HepG2 (cell line): ENCODE measurements around the gene BTBD19. TPM values are rescaled to one million over a fixed set of nuclear protein-coding genes. Genes with fewer than 3 reads are reported as not detected.

ENCODE experiments used
- CREB3 ChIP-seq: sonication (generic); formaldehyde crosslinking; IDR thresholded peaks from 2 replicates; pipeline ENCODE4 v1.5.0; 2020; ENCODE audit warnings: missing genetic modification reagents
- CTCF ChIP-seq: sonication (generic); formaldehyde crosslinking; IDR thresholded peaks from 2 replicates; pipeline ENCODE4 v1.5.0; 2020; ENCODE audit warnings: mild to moderate bottlenecking, missing genetic modification reagents, moderate library complexity
- DMAP1 ChIP-seq: IDR thresholded peaks from 2 replicates; pipeline ENCODE4 v1.6.1; 2016
- EP300 ChIP-seq, 3 experiments: sonication (generic) in 1 of 3; formaldehyde crosslinking in 1 of 3; IDR thresholded peaks; 2 replicates each; pipeline versions ENCODE4 v1.5.1 to v1.6.1; 2011 to 2020; ENCODE audit warnings: low read depth in 2 of 3, low read length in 2 of 3, borderline replicate concordance in 1 of 3, improper control_type of control experiment in 1 of 3, mild to moderate bottlenecking in 1 of 3, missing genetic modification reagents in 1 of 3, moderate library complexity in 1 of 3
- HIVEP1 ChIP-seq: sonication (generic); formaldehyde crosslinking; IDR thresholded peaks from 2 replicates; pipeline ENCODE4 v1.4.0; 2020; ENCODE audit warnings: mild to moderate bottlenecking, missing genetic modification reagents
- IRX3 ChIP-seq: sonication (generic); formaldehyde crosslinking; IDR thresholded peaks from 2 replicates; pipeline ENCODE4 v1.8.1; 2023; ENCODE audit warnings: mild to moderate bottlenecking, low read depth, missing genetic modification reagents, borderline replicate concordance
- JUN ChIP-seq: sonication (generic); formaldehyde crosslinking; IDR thresholded peaks from 2 replicates; pipeline ENCODE4 v1.4.0; 2020; ENCODE audit warnings: mild to moderate bottlenecking, missing genetic modification reagents
- MLLT10 ChIP-seq: sonication (generic); formaldehyde crosslinking; IDR thresholded peaks from 2 replicates; pipeline ENCODE4 v1.4.0; 2020; ENCODE audit warnings: missing genetic modification reagents
- NCOR1 ChIP-seq: fragments of 200-600 bp; sonication (generic); IDR thresholded peaks from 2 replicates; pipeline ENCODE4 v1.7.0; 2017; ENCODE audit warnings: antibody characterized with exemption, low read length, borderline replicate concordance
- NR1H2 ChIP-seq: sonication (generic); formaldehyde crosslinking; IDR thresholded peaks from 2 replicates; pipeline ENCODE4 v1.8.1; 2022; ENCODE audit warnings: low read depth, missing genetic modification reagents, borderline replicate concordance
- PRDM4 ChIP-seq: sonication (generic); formaldehyde crosslinking; IDR thresholded peaks from 2 replicates; pipeline ENCODE4 v1.9.0; 2021; ENCODE audit warnings: missing genetic modification reagents, borderline replicate concordance
- PTBP1 ChIP-seq: fragments of 200-400 bp; formaldehyde crosslinking; IDR thresholded peaks from 2 replicates; pipeline ENCODE4 v1.6.1; 2018; ENCODE audit warnings: low read length, low read depth; ENCODE audit not compliant: poor library complexity, severe bottlenecking
- SALL2 ChIP-seq: sonication (generic); formaldehyde crosslinking; IDR thresholded peaks from 2 replicates; pipeline ENCODE4 v1.8.1; 2023; ENCODE audit warnings: mild to moderate bottlenecking, missing genetic modification reagents, inconsistent platforms
- SCMH1 ChIP-seq: sonication (generic); formaldehyde crosslinking; IDR thresholded peaks from 2 replicates; pipeline ENCODE4 v1.9.0; 2021; ENCODE audit warnings: missing genetic modification reagents, mild to moderate bottlenecking, borderline replicate concordance
- TBL1XR1 ChIP-seq: fragments of 150-350 bp; IDR thresholded peaks from 2 replicates; pipeline ENCODE4 v1.6.1; 2014; ENCODE audit warnings: borderline replicate concordance, low read length; ENCODE audit not compliant: partially characterized antibody
- ZBTB14 ChIP-seq: sonication (generic); formaldehyde crosslinking; IDR thresholded peaks from 2 replicates; pipeline ENCODE4 v1.4.0; 2020; ENCODE audit warnings: missing genetic modification reagents
- ZFP36L2 ChIP-seq: sonication (generic); formaldehyde crosslinking; IDR thresholded peaks from 2 replicates; pipeline ENCODE4 v1.4.0; 2020; ENCODE audit warnings: missing genetic modification reagents
- ZNF180 ChIP-seq: sonication (generic); formaldehyde crosslinking; IDR thresholded peaks from 2 replicates; pipeline ENCODE4 v1.4.0; 2020; ENCODE audit warnings: low read depth, missing genetic modification reagents, borderline replicate concordance
- ZNF253 ChIP-seq: sonication (generic); formaldehyde crosslinking; IDR thresholded peaks from 2 replicates; pipeline ENCODE4 v1.8.0; 2022; ENCODE audit warnings: mild to moderate bottlenecking, missing genetic modification reagents, borderline replicate concordance
- ZNF335 ChIP-seq: sonication (generic); formaldehyde crosslinking; IDR thresholded peaks from 2 replicates; pipeline ENCODE4 v1.4.0; 2020; ENCODE audit warnings: missing genetic modification reagents
- ZNF616 ChIP-seq: sonication (generic); formaldehyde crosslinking; IDR thresholded peaks from 2 replicates; pipeline ENCODE4 v1.5.0; 2020; ENCODE audit warnings: low read depth, mild to moderate bottlenecking, missing genetic modification reagents
- ZNF7 ChIP-seq: IDR thresholded peaks from 2 replicates; pipeline ENCODE4 v1.6.1; 2016; ENCODE audit warnings: missing biosample characterization, missing genetic modification reagents
- polyA plus RNA-seq, 8 experiments: library from polyadenylated mRNA; depleted of rRNA in 3 of 8; stranded (reverse) in 7 of 8; unstranded in 1 of 8; fragments of >200 nt; fragmentation: Illumina TruSeq in 4 of 8; extraction: Trizol in 4 of 8; gene quantifications; 2 replicates each; pipeline versions ENCODE4 v1.2.1 to v1.2.3, GENCODE V29; 2011 to 2016; ENCODE audit warnings: low read depth in 4 of 8, missing spikeins in 1 of 8, mixed read lengths in 1 of 8; ENCODE audit not compliant: insufficient read depth in 1 of 8
- total RNA-seq, 5 experiments: library from RNA; depleted of rRNA; stranded (reverse); fragments of >200 nt; fragmentation: Illumina TruSeq; extraction: Trizol; gene quantifications; 2 replicates each; pipeline ENCODE4 v1.2.3, GENCODE V29; 2016; ENCODE audit warnings: low read depth in 1 of 5

The BTBD19 gene
- total and polyA plus RNA-seq, 2 of the 13 experiments (the other 11 are each of a cell fraction or from before 2014, with no cell fraction given) = 2.7 to 6.7 TPM

GRCh38 chr1:44786138-44786840, 22.0 kb upstream of the BTBD19 start (continued):
- no peak for TF ChIP-seq ZNF180 (CRISPR knock-in tag)
- no peak for TF ChIP-seq ZNF7 (CRISPR knock-in tag)
- TF ChIP-seq SALL2 (CRISPR knock-in tag) = no peak
- 0 out of 2 replicates have a peak, but pooled peaks have one; percentile 15 for TF ChIP-seq NR1H2 (CRISPR knock-in tag)
- TF ChIP-seq MLLT10 (CRISPR knock-in tag) = no peak
- no peak for TF ChIP-seq CREB3 (CRISPR knock-in tag)
- no peak for TF ChIP-seq NCOR1
- no peak for TF ChIP-seq PTBP1
- TF ChIP-seq IRX3 (CRISPR knock-in tag) = no peak
- no peak for TF ChIP-seq SCMH1 (CRISPR knock-in tag)
- TF ChIP-seq TBL1XR1 = no peak
- TF ChIP-seq ZNF616 = 0 out of 2 replicates have a peak, but pooled peaks have one; percentile 55
- peak; percentile 91 for TF ChIP-seq CTCF (CRISPR knock-in tag)
- TF ChIP-seq ZBTB14 = no peak
- TF ChIP-seq PRDM4 = no peak
- no peak for TF ChIP-seq JUN (CRISPR knock-in tag)
- peak; percentile 53; the same call in 1 of the 2 replicates for TF ChIP-seq DMAP1
- TF ChIP-seq ZFP36L2 (CRISPR knock-in tag) = no peak
- TF ChIP-seq HIVEP1 (CRISPR knock-in tag) = peak; percentile 73
- 0 out of 2 replicates have a peak, but pooled peaks have one; percentile 31 for TF ChIP-seq ZNF335 (CRISPR knock-in tag)
- TF ChIP-seq EP300 (IDR thresholded peaks at IDR 0.05; ENCODE audit: low read depth in 2 of 2, low read length in 2 of 2) = peak; percentile 9 to 62; a peak in 1 of 4 replicates
- TF ChIP-seq EP300 (CRISPR knock-in tag; IDR thresholded peaks at IDR 0.05; ENCODE audit: borderline replicate concordance) = no peak
- TF ChIP-seq ZNF253 (CRISPR knock-in tag) = no peak
